ENCODE data around the gene CORO2B.

The CORO2B gene

DNA sequence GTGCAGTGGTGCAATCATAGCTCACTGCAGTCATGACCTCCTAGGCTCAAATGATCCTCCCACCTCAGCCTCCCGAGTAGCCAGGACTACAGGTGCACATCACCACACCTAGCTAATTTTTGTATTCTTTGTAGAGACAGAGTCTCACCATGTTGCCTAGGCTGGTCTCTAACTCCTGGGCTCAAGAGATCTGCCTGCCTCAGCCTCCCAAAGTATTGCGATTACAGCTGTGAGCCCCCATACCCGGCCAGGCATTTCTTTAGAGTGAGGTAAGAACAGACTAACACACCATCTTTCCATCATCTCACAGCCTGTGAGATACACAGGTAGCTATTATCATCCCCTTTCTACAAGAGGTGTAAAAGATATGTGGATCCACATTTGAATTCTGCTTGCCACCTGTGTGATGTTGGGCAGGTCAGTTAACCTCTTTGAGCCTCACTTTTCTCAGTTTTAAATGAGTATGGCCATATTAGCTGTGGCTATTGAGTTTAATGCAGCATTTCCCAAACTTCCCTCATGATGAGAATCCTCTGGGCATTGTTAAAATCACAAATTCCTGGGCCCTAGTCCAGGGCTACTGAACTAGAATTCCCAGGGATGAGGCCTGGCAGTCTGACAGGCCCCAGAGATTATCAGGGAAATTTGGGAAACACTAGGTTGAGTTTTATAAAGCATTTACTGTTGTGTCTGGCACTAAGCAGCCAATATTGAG, 195.9 kb downstream of the CORO2B start:
- TF ChIP-seq, protein P1, sequence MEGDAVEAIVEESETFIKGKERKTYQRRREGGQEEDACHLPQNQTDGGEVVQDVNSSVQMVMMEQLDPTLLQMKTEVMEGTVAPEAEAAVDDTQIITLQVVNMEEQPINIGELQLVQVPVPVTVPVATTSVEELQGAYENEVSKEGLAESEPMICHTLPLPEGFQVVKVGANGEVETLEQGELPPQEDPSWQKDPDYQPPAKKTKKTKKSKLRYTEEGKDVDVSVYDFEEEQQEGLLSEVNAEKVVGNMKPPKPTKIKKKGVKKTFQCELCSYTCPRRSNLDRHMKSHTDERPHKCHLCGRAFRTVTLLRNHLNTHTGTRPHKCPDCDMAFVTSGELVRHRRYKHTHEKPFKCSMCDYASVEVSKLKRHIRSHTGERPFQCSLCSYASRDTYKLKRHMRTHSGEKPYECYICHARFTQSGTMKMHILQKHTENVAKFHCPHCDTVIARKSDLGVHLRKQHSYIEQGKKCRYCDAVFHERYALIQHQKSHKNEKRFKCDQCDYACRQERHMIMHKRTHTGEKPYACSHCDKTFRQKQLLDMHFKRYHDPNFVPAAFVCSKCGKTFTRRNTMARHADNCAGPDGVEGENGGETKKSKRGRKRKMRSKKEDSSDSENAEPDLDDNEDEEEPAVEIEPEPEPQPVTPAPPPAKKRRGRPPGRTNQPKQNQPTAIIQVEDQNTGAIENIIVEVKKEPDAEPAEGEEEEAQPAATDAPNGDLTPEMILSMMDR (IDR thresholded peaks at IDR 0.05; ENCODE audit: control insufficient read depth, insufficient read depth, low read depth, low read length, missing control alignments) = no peak
- no peak overlapping the region for H3K4me3 ChIP-seq (ENCODE audit: control insufficient read depth, low read depth, low read length)

DNA sequence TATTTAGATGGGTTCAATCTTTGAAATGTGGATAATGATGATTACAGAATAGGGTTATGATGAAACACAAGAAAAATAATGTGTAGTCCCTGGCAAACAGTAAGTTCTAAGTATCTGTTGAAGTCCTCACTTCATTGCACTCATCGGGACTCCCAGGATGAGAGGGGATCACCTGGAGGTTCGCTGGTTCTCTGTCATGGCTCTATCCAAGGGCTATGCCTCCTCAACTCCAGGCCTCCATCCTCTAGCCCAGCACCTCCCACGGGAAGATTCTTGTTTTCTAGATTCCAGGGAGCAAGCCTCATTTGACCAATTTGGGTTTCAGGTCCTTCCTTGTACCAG, 196.4 kb downstream of the CORO2B start:
- TF ChIP-seq, protein P1 (IDR thresholded peaks at IDR 0.05; ENCODE audit: control insufficient read depth, insufficient read depth, low read depth, low read length, missing control alignments) = no peak
- no peak for DNase-seq (ENCODE audit: low read depth)
- no peak overlapping the region for H3K4me3 ChIP-seq (ENCODE audit: control insufficient read depth, low read depth, low read length)

More for the DNA sequence above, 195.9 kb downstream of the CORO2B start:
- DNase-seq (ENCODE audit: low read depth) = no peak

DNA sequence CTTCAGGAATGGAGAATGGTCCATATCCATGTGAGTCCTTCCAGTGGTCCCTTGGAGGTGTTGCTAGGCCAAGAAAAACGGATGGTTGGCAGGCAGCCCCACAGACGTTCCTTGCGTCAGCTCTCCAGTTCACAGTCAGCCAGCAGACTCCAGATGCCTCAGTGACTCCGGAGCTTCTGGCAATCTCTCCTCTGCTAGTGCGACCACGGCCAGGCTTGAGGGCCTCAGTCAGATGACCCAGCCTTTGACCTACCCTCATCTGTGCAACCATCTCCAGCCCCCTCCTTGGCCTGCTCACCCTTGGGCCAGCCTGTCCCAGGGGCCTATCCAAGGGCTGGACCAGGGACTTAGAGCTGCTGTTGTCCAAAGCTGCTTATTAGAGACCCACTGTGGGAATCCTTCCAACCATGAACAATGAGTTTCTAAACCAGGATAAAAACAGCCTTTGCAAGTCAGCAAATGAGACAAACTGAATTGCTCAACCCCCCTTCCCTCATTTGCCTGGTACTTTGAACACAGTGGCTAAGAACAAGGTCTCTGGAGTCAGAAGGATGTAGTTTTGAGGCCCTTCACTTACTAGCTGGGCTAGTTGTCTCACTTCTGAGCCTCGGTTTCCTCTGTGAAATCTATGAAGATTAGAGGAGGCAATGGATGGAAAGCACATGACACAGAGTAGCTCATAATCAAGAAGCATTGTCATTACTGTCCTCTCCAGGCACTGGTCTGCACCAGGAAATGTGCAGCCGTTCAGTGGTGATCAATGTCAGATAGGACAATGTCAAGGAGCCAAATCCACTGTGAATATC, 197.1 kb downstream of the CORO2B start:
- H3K4me3 ChIP-seq (ENCODE audit: control insufficient read depth, low read depth, low read length) = no peak overlapping the region
- TF ChIP-seq, protein P1 (IDR thresholded peaks at IDR 0.05; ENCODE audit: control insufficient read depth, insufficient read depth, low read depth, low read length, missing control alignments) = no peak
- DNase-seq (ENCODE audit: low read depth) = no peak

DNA sequence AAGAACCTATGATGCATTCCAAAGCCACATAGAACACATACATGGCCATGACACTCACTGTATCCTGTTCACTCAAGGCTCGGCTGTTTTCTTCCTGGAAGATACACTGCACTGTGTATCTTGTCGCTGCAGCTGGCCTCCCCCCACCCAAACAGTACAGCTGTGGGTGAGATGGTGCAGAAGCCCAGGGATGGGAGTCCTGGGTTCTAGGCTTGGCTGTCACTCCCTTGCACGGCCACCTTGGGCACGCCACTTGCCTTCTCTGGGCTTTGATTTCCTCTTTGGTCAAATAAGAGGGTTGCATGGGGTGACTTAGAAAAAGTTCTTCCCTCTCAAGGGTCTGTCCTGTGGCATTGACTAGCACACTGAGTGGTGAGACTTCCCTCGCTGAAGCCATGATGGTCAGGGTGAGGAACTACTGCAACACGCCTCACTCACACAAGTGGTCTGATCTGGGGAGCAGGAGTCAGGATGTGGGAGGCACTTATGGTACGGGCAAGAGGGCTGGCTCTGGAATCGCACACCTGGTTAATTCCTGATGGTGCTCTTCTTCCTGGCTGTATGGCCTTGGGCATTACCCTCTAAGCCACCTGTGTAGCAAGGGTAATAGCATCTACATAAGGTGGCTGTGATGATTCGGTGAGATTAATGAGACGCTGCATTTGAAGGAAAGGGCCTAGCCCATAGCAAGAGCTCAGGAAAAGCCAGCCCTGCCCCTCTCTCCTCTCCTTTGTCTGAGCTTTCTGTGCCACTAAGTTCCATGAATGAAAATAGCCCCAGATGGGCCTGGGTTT, 197.9 kb downstream of the CORO2B start:
- TF ChIP-seq, protein P1 (IDR thresholded peaks at IDR 0.05; ENCODE audit: control insufficient read depth, insufficient read depth, low read depth, low read length, missing control alignments) = no peak
- no peak overlapping the region for H3K4me3 ChIP-seq (ENCODE audit: control insufficient read depth, low read depth, low read length)
- DNase-seq (ENCODE audit: low read depth) = no peak

All from AG09309 (cell line).